HepG2 (cell line): ENCODE data around the gene RDH12. TPM values are rescaled to one million over a fixed set of nuclear protein-coding genes. Genes with fewer than 3 reads are reported as not detected.
A peak's percentile ranks its signal among the peaks of the same experiment; 100 is the strongest.

Source experiments
- ATAC-seq: fragments of 200-7000 bp; cut with Tn5 transposase; 3 replicates; pipeline ENCODE4 v1.9.1; 2020; ENCODE audit warnings: mild to moderate bottlenecking, moderate library complexity
- BruUV-seq: library from RNA; stranded (reverse); fragments of 400-500 nt; replicated peaks from 2 replicates; lab custom pipeline; 2021; lab: Mats Ljungman, UMichigan
- CTCF ChIA-PET: fragments of 300-600 bp; formaldehyde crosslinking; extraction: SDS; loops from one replicate; lab custom pipeline; 2021; ENCODE audit warnings: low total read pairs, inconsistent platforms, low intra/inter-chr PET ratio; lab: Yijun Ruan, JAX
- POLR2A ChIA-PET: fragments of 350-600 bp; sonication (Branson Sonifier 250); formaldehyde crosslinking; loops from one replicate; lab custom pipeline; 2020; ENCODE audit warnings: antibody characterized with exemption, inconsistent platforms; lab: Yijun Ruan, JAX
- DNase-seq: peaks from one replicate; pipeline ENCODE4 v3.0.0-alpha.2; 2015; ENCODE audit warnings: low spot score
- FAIRE-seq: peaks from 3 replicates; lab custom pipeline; 2011; peaks lifted over from hg19 to GRCh38; lab: Jason Lieb, UNC
- H2AFZ ChIP-seq: one replicate; pipeline ENCODE4 v1.6.1; 2011; ENCODE audit warnings: low read length, inconsistent platforms
- H3K27ac ChIP-seq: fragments of 300-600 bp; 3 replicates; pipeline ENCODE4 v1.8.0; 2011; ENCODE audit warnings: mixed run types, mild to moderate bottlenecking, mixed read lengths, low read length, inconsistent platforms; ENCODE audit not compliant: insufficient read depth; ENCODE audit errors: extremely low read length
- H3K27me3 ChIP-seq, 2 experiments: fragments of 200-600 bp in 1 of 2; 2 replicates in 1 of 2; 3 replicates in 1 of 2; pipeline versions ENCODE4 v1.6.0 to v1.8.0; 2011; ENCODE audit warnings: low read length in 2 of 2, mild to moderate bottlenecking in 2 of 2, moderate library complexity in 2 of 2, inconsistent platforms in 1 of 2; ENCODE audit not compliant: insufficient read depth in 2 of 2, control insufficient read depth in 1 of 2
- H3K36me3 ChIP-seq, 2 experiments: fragments of 200-600 bp in 1 of 2; replicated peaks in 1 of 2; 2 replicates in 1 of 2; 3 replicates in 1 of 2; pipeline versions ENCODE4 v1.5.1 to v1.8.0; 2011; ENCODE audit warnings: low read length in 2 of 2, inconsistent platforms in 1 of 2; ENCODE audit not compliant: insufficient read depth in 2 of 2, control insufficient read depth in 1 of 2
- H3K4me1 ChIP-seq: 2 replicates; pipeline ENCODE4 v1.5.1; 2012; ENCODE audit warnings: low read length, inconsistent platforms; ENCODE audit not compliant: insufficient read depth
- H3K4me2 ChIP-seq: 2 replicates; pipeline ENCODE4 v1.6.0; 2011; ENCODE audit warnings: low read depth, low read length, inconsistent platforms
- H3K4me3 ChIP-seq, 3 experiments: fragments of 200-600 bp in 1 of 3; sonication (generic), shearing (Covaris generic) in 1 of 3; replicated peaks in 1 of 3; 2 replicates each; pipeline ENCODE4 v1.5.1; 2011 to 2016; ENCODE audit warnings: low read length in 3 of 3, inconsistent platforms in 2 of 3, low read depth in 2 of 3, mild to moderate bottlenecking in 2 of 3, control low read depth in 1 of 3, mixed read lengths in 1 of 3; ENCODE audit not compliant: insufficient read depth in 1 of 3
- H3K79me2 ChIP-seq: one replicate; pipeline ENCODE4 v1.6.1; 2011; ENCODE audit warnings: low read length, inconsistent platforms; ENCODE audit not compliant: insufficient read depth
- H3K9ac ChIP-seq: 2 replicates; pipeline ENCODE4 v1.6.0; 2011; ENCODE audit warnings: mild to moderate bottlenecking, low read depth, low read length, inconsistent platforms; ENCODE audit not compliant: insufficient read depth
- H3K9me3 ChIP-seq: 2 replicates; pipeline ENCODE4 v1.5.1; 2012; ENCODE audit warnings: mild to moderate bottlenecking, low read length
- H4K20me1 ChIP-seq: 2 replicates; pipeline ENCODE4 v1.6.0; 2011; ENCODE audit warnings: inconsistent platforms, mild to moderate bottlenecking, low read length, moderate library complexity; ENCODE audit not compliant: insufficient read depth
- ARID4A ChIP-seq: sonication (generic); formaldehyde crosslinking; IDR thresholded peaks from 2 replicates; pipeline ENCODE4 v1.5.0; 2020; ENCODE audit warnings: mild to moderate bottlenecking, missing genetic modification reagents, borderline replicate concordance
- GABPA ChIP-seq, 2 experiments: IDR thresholded peaks; 2 replicates each; pipeline ENCODE4 v1.6.1; 2011 to 2016; ENCODE audit warnings: low read depth in 2 of 2, low read length in 1 of 2, missing biosample characterization in 1 of 2, missing genetic modification characterization in 1 of 2
- HNF4G ChIP-seq, 2 experiments: sonication (generic) in 1 of 2; formaldehyde crosslinking in 1 of 2; IDR thresholded peaks; 2 replicates each; pipeline versions ENCODE4 v1.4.0 to v1.6.1; 2011 to 2020; ENCODE audit warnings: borderline replicate concordance in 2 of 2, low read depth in 2 of 2, mild to moderate bottlenecking in 2 of 2, low read length in 1 of 2, missing genetic modification reagents in 1 of 2, moderate library complexity in 1 of 2
- NR2C2 ChIP-seq: sonication (generic); formaldehyde crosslinking; IDR thresholded peaks from 2 replicates; pipeline ENCODE4 v1.4.0; 2020; ENCODE audit warnings: missing genetic modification reagents, mild to moderate bottlenecking, moderate library complexity, borderline replicate concordance
- NR2F2 ChIP-seq: IDR thresholded peaks from 2 replicates; pipeline ENCODE4 v1.6.1; 2012; ENCODE audit warnings: low read depth, inconsistent platforms, borderline replicate concordance
- RARA ChIP-seq: IDR thresholded peaks from 2 replicates; pipeline ENCODE4 v1.6.1; 2016; ENCODE audit warnings: missing genetic modification reagents, missing compliant biosample characterization
- SALL1 ChIP-seq: sonication (generic); formaldehyde crosslinking; IDR thresholded peaks from 2 replicates; pipeline ENCODE4 v1.8.0; 2022; ENCODE audit warnings: mild to moderate bottlenecking, missing genetic modification reagents
- SOX6 ChIP-seq, 2 experiments: fragments of 450-650 bp in 1 of 2; sonication (generic) in 1 of 2; formaldehyde crosslinking in 1 of 2; IDR thresholded peaks; 2 replicates each; pipeline versions ENCODE4 v1.4.0 to v1.6.1; 2017 to 2020; ENCODE audit warnings: antibody characterized with exemption in 1 of 2, mild to moderate bottlenecking in 1 of 2, missing genetic modification reagents in 1 of 2
- TFDP1 ChIP-seq: IDR thresholded peaks from 2 replicates; pipeline ENCODE4 v1.6.1; 2016; ENCODE audit warnings: missing compliant biosample characterization, missing genetic modification reagents, borderline replicate concordance
- ZMYM2 ChIP-seq: sonication (generic); formaldehyde crosslinking; IDR thresholded peaks from 2 replicates; pipeline ENCODE4 v1.8.0; 2022; ENCODE audit warnings: mild to moderate bottlenecking, missing genetic modification reagents
- ZNF564 ChIP-seq: sonication (generic); formaldehyde crosslinking; IDR thresholded peaks from 2 replicates; pipeline ENCODE4 v1.8.1; 2023; ENCODE audit warnings: mild to moderate bottlenecking, missing genetic modification reagents
- WGBS: methylation state at CpG from one replicate; pipeline ENCODE4 v1.1.6; 2017; ENCODE audit warnings: low lambda C conversion rate; 5-methylcytosine and 5-hydroxymethylcytosine counted together
- in situ Hi-C: cut with HindIII; loops from 2 replicates; pipeline ENCODE4 v1.10.0; 2017; ENCODE audit warnings: low pct_unique_long_range_greater_than_20kb; ENCODE audit not compliant: extremely low pct_ligation_motif_present
- intact Hi-C: fragments of 100-400 bp; cut with micrococcal nuclease; formaldehyde crosslinking; loops from one replicate; pipeline ENCODE4 v1.10.0; 2022; ENCODE audit not compliant: unreplicated experiment
- polyA plus RNA-seq, 8 experiments: library from polyadenylated mRNA; depleted of rRNA in 3 of 8; stranded (reverse) in 7 of 8; unstranded in 1 of 8; fragments of >200 nt; fragmentation: Illumina TruSeq in 4 of 8; extraction: Trizol in 4 of 8; gene quantifications; 2 replicates each; pipeline versions ENCODE4 v1.2.1 to v1.2.3, GENCODE V29; 2011 to 2016; ENCODE audit warnings: low read depth in 4 of 8, missing spikeins in 1 of 8, mixed read lengths in 1 of 8; ENCODE audit not compliant: insufficient read depth in 1 of 8
- total RNA-seq, 5 experiments: library from RNA; depleted of rRNA; stranded (reverse); fragments of >200 nt; fragmentation: Illumina TruSeq; extraction: Trizol; gene quantifications; 2 replicates each; pipeline ENCODE4 v1.2.3, GENCODE V29; 2016; ENCODE audit warnings: low read depth in 1 of 5
- TF ChIP-seq, protein P1 (sequence below): IDR thresholded peaks from 2 replicates; pipeline ENCODE4 v1.6.1; 2016; ENCODE audit warnings: low read depth
- TF ChIP-seq, protein P2 (sequence below): IDR thresholded peaks from 2 replicates; pipeline ENCODE4 v1.6.1; 2016

Gene RDH12
- total and polyA plus RNA-seq, 2 of the 13 experiments (the other 11 are each of a cell fraction or from before 2014, with no cell fraction given), result 1.6 to 2.1 TPM

DNA sequence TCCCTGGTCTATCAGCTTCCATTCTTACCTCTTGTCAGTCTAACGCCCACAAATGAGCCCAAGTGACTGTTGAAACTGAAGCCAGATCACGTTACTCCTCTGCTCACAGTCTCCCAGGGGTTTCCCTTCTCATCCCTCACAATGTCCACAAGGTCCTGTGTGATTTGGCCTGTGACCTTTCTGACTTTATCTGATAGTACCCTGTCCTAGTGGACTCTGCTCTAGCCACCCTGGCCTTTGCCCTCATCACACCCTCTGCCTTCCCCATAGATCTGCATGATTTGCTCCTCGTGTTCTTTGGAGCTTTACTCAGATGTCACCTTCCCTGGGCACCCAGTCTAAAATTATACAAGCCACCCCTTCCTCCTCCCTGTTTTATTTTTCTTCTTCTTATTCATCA, 55.5 kb downstream of the RDH12 start:
- DNase-seq (no peak), FAIRE-seq (no peak), ATAC-seq (peak; percentile 47; the same call in 2 of the 3 replicates)
- Histone ChIP-seq H3K27me3 (no peaks in the 10 kb centered on the region), H3K9ac (no peak overlapping the region), H3K4me3 (no peak overlapping the region), H4K20me1 (no peaks in the 10 kb centered on the region), H3K36me3 (peaks cover 23 to 45% of the 10 kb centered on the region in 2 experiments; a peak in 4 of 5 replicates), H3K79me2 (no peaks in the 10 kb centered on the region), H3K4me1 (peaks cover 13% of the 10 kb centered on the region), H3K4me2 (0 out of 2 replicates have a peak overlapping the region, but pooled peaks have one; percentile 8), H2AFZ (no peak overlapping the region), H3K9me3 (no peaks in the 10 kb centered on the region), H3K27ac (no peak overlapping the region)
- intact Hi-C loops, result no loop called here
- POLR2A ChIA-PET, result no interaction called here
- BruUV-seq, result no TSS peak
- in situ Hi-C loops, result no loop called here
- WGBS, result 56% methylated on average over 3 of the region's 3 CpGs
- CTCF ChIA-PET, result no interaction called here
- TF ChIP-seq ZMYM2 (peak; percentile 71), NR2F2 (peak; percentile 79), SALL1 (CRISPR knock-in tag) (peak; percentile 39; the same call in 1 of the 2 replicates), TFDP1 (CRISPR knock-in tag) (no peak), ZNF564 (CRISPR knock-in tag) (no peak), HNF4G (IDR thresholded peaks at IDR 0.05; ENCODE audit: borderline replicate concordance, low read depth, low read length) (peak; percentile 70), HNF4G (CRISPR knock-in tag; IDR thresholded peaks at IDR 0.05; ENCODE audit: borderline replicate concordance, low read depth) (no peak), RARA (CRISPR knock-in tag) (peak; percentile 50; the same call in 1 of the 2 replicates), SOX6 (IDR thresholded peaks at IDR 0.05) (no peak), SOX6 (CRISPR knock-in tag; IDR thresholded peaks at IDR 0.05) (peak; percentile 55), ARID4A (CRISPR knock-in tag) (peak; percentile 20; the same call in 1 of the 2 replicates), GABPA (IDR thresholded peaks at IDR 0.05; ENCODE audit: low read depth, low read length) (no peak), GABPA (CRISPR knock-in tag; IDR thresholded peaks at IDR 0.05; ENCODE audit: low read depth) (no peak), NR2C2 (CRISPR knock-in tag) (peak; percentile 57; the same call in 1 of the 2 replicates)
- TF ChIP-seq, protein P1, sequence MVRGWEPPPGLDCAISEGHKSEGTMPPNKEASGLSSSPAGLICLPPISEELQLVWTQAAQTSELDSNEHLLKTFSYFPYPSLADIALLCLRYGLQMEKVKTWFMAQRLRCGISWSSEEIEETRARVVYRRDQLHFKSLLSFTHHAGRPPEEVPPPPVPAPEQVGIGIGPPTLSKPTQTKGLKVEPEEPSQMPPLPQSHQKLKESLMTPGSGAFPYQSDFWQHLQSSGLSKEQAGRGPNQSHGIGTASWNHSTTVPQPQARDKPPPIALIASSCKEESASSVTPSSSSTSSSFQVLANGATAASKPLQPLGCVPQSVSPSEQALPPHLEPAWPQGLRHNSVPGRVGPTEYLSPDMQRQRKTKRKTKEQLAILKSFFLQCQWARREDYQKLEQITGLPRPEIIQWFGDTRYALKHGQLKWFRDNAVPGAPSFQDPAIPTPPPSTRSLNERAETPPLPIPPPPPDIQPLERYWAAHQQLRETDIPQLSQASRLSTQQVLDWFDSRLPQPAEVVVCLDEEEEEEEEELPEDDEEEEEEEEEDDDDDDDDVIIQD (CRISPR knock-in tag), result peak; percentile 26; the same call in 1 of the 2 replicates
- TF ChIP-seq, protein P2, sequence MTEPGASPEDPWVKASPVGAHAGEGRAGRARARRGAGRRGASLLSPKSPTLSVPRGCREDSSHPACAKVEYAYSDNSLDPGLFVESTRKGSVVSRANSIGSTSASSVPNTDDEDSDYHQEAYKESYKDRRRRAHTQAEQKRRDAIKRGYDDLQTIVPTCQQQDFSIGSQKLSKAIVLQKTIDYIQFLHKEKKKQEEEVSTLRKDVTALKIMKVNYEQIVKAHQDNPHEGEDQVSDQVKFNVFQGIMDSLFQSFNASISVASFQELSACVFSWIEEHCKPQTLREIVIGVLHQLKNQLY (CRISPR knock-in tag), result no peak
